ENCODE measurements around the gene CT45A1. TPM values are rescaled to one million over a fixed set of nuclear protein-coding genes. Genes with fewer than 3 reads are reported as not detected.

The CT45A1 gene
- total and polyA plus RNA-seq, 2 donors (not counting 3 experiments of a cell fraction or from before 2014, with no cell fraction given) = not detected

GRCh38 chrX:135697601-135698000, 15.8 kb upstream of the CT45A1 start:
- no peak overlapping the region for H2AFZ ChIP-seq (ENCODE audit: low read depth, low read length)
- POLR2A ChIA-PET = no interaction called here
- CTCF ChIA-PET = no interaction called here

More at GRCh38 chrX:135697601-135698000, 15.8 kb upstream of the CT45A1 start:
- DNase-seq (ENCODE audit: low read depth, low spot score) (no peak), FAIRE-seq (no peak)
- H3K9me3 ChIP-seq (replicated peaks; ENCODE audit: control insufficient read depth, insufficient read depth, low read length) = no peaks in the 10 kb centered on the region
- TF ChIP-seq MYC (IDR thresholded peaks at IDR 0.05; ENCODE audit: low read depth, low read length) = no peak
- no peak for TF ChIP-seq FOS (IDR thresholded peaks at IDR 0.05; ENCODE audit: borderline replicate concordance, insufficient read depth, low read length)
- TF ChIP-seq GATA2 (IDR thresholded peaks at IDR 0.05; ENCODE audit: insufficient read depth, insufficient read length, low read depth, low read length) = no peak
- TF ChIP-seq JUN (IDR thresholded peaks at IDR 0.05; ENCODE audit: borderline replicate concordance, insufficient read depth, insufficient read length, low read depth) = no peak
- TF ChIP-seq POLR2A (IDR thresholded peaks at IDR 0.05; ENCODE audit: low read depth, low read length) = no peak
- no peak for TF ChIP-seq POLR2AphosphoS5 (IDR thresholded peaks at IDR 0.05; ENCODE audit: insufficient read depth, low read depth, low read length)
- TF ChIP-seq CTCF (IDR thresholded peaks at IDR 0.05; ENCODE audit: extremely low read depth in 1 of 2, insufficient read depth in 1 of 2, low read depth in 1 of 2, low read length in 2 of 2) = no peak
- TF ChIP-seq EZH2 (IDR thresholded peaks at IDR 0.05; ENCODE audit: borderline replicate concordance, low read depth, low read length, severe bottlenecking) = no peak
- no peak for TF ChIP-seq MAX (IDR thresholded peaks at IDR 0.05; ENCODE audit: insufficient read depth, insufficient read length)
- no peak overlapping the region for H3K4me3 ChIP-seq (replicated peaks in 1 of 3; ENCODE audit: insufficient read depth in 1 of 3, low read depth in 1 of 3, low read length in 3 of 3)
- H3K27ac ChIP-seq (ENCODE audit: insufficient read depth, low read depth, low read length) = no peak overlapping the region
- no peaks in the 10 kb centered on the region for H3K79me2 ChIP-seq (ENCODE audit: control insufficient read depth, insufficient read depth, low read length)
- H3K9me1 ChIP-seq (replicated peaks; ENCODE audit: control insufficient read depth, extremely low read depth, insufficient read depth, low read length) = no peaks in the 10 kb centered on the region
- H3K4me1 ChIP-seq (ENCODE audit: control insufficient read depth, extremely low read depth, insufficient read depth, low read length) = no peaks in the 10 kb centered on the region
- H3K36me3 ChIP-seq (ENCODE audit: control insufficient read depth in 2 of 2, extremely low read depth in 1 of 2, insufficient read depth in 2 of 2, low read length in 2 of 2) = no peaks in the 10 kb centered on the region
- no peaks in the 10 kb centered on the region for H4K20me1 ChIP-seq (replicated peaks; ENCODE audit: control insufficient read depth, extremely low read depth, insufficient read depth, low read length)
- no peaks in the 10 kb centered on the region for H3K27me3 ChIP-seq (ENCODE audit: control insufficient read depth in 2 of 2, insufficient read depth in 2 of 2, low read length in 2 of 2)
- dilution Hi-C loops (cut with MboI; ENCODE audit: extremely low pct_ligation_motif_present, low sequenced_read_pairs) (no loop called here), intact Hi-C loops (cut with micrococcal nuclease) (no loop called here)
- H3K4me2 ChIP-seq (ENCODE audit: insufficient read depth, low read length) = no peak overlapping the region
- no TSS peak for BruUV-seq (replicated peaks)
- H3K9ac ChIP-seq (replicated peaks; ENCODE audit: extremely low read depth, insufficient read depth, low read length) = no peak overlapping the region
